ENCODE results near the gene LECT2.

- TF ChIP-seq POLR2A (IDR thresholded peaks at IDR 0.05), result no peak
- TF ChIP-seq CTCF (IDR thresholded peaks at IDR 0.05), result peak; percentile 55 to 84 (median 82)
- no peak for TF ChIP-seq POLR2AphosphoS5 (IDR thresholded peaks at IDR 0.05)
These were observed 9.7 kb downstream of the LECT2 start for GRCh38 chr5:135944967-135945560.

Measured in breast epithelium (tissue), 3 donors.